ENCODE measurements around the gene LHX6.

- no peak for TF ChIP-seq POLR2AphosphoS5 (IDR thresholded peaks at IDR 0.05; ENCODE audit: low read depth, low read length)
- no peak for TF ChIP-seq POLR2A (IDR thresholded peaks at IDR 0.05; ENCODE audit: borderline replicate concordance, extremely low read depth, insufficient read depth, insufficient read length)
- TF ChIP-seq CTCF (IDR thresholded peaks at IDR 0.05 in 2 of 3, conservative IDR thresholded peaks at IDR 0.05 in 1 of 3; ENCODE audit: borderline replicate concordance in 1 of 3, insufficient read depth in 1 of 3, low read depth in 2 of 3, low read length in 2 of 3) = no peak
- TF ChIP-seq RAD21 (IDR thresholded peaks at IDR 0.05; ENCODE audit: low read depth) = no peak
- no peak for TF ChIP-seq EZH2 (IDR thresholded peaks at IDR 0.05)
- no peak for TF ChIP-seq ZNF274 (IDR thresholded peaks at IDR 0.05; ENCODE audit: low read depth, low read length)
Observed at GRCh38 chr9:122184551-122184950, 44.2 kb downstream of the LHX6 start.
